Naive thymus-derived CD8-positive, alpha-beta T cell (primary cell): ENCODE data around the gene RALGPS1. TPM values are rescaled to one million over a fixed set of nuclear protein-coding genes. Genes with fewer than 3 reads are reported as not detected.

Experiments
- ATAC-seq, 2 donors: fragments of 150-1000 bp; cut with Tn5 transposase in 1 of 2; sonication (Bioruptor Pico), chemical (Tn5 transposase) in 1 of 2; 1 replicate in 1 of 2; 2 replicates in 1 of 2; pipeline ENCODE4 v1.10.0; 2021; ENCODE audit warnings: mild to moderate bottlenecking in 2 of 2, moderate library complexity in 2 of 2
- POLR2A ChIA-PET: fragments of 350-600 bp; sonication (Branson Sonifier 250); formaldehyde crosslinking; loops from one replicate; lab custom pipeline; 2021; ENCODE audit warnings: antibody characterized with exemption; lab: Charles Lee
- DNase-seq, 10 donors: peaks; one replicate each; pipeline versions ENCODE4 v3.0.0 to v3.0.0-alpha.2; 2020 to 2022
- H3K27ac Mint-ChIP-seq, 10 donors: one replicate each; pipeline ENCODE4 v1.8.0; 2020 to 2022; ENCODE audit warnings: mild to moderate bottlenecking in 10 of 10, mixed read lengths in 10 of 10, moderate library complexity in 4 of 10, inconsistent platforms in 1 of 10
- H3K27me3 Mint-ChIP-seq, 5 donors: one replicate each; pipeline ENCODE4 v1.8.0; 2021 to 2022; ENCODE audit warnings: mixed read lengths in 5 of 5
- H3K36me3 Mint-ChIP-seq, 3 donors: one replicate each; pipeline ENCODE4 v1.8.0; 2020 to 2022; ENCODE audit warnings: mixed read lengths in 3 of 3, mild to moderate bottlenecking in 2 of 3, inconsistent platforms in 1 of 3
- H3K4me1 Mint-ChIP-seq, 4 donors: one replicate each; pipeline ENCODE4 v1.8.0; 2021 to 2022; ENCODE audit warnings: mixed read lengths in 4 of 4
- H3K4me3 Mint-ChIP-seq, 10 donors: one replicate each; pipeline ENCODE4 v1.8.0; 2020 to 2022; ENCODE audit warnings: mild to moderate bottlenecking in 10 of 10, mixed read lengths in 10 of 10, moderate library complexity in 6 of 10, inconsistent platforms in 1 of 10
- H3K9me3 Mint-ChIP-seq, 9 donors: one replicate each; pipeline ENCODE4 v1.8.0; 2020 to 2022; ENCODE audit warnings: mixed read lengths in 9 of 9, mild to moderate bottlenecking in 3 of 9, inconsistent platforms in 1 of 9, moderate library complexity in 1 of 9
- polyA plus RNA-seq, 3 donors: library from polyadenylated mRNA; unstranded; fragments of 300-500 nt; fragmentation: Illumina TruSeq; gene quantifications; one replicate each; pipeline ENCODE4 v1.2.3, GENCODE V29; 2021
- total RNA-seq, 8 experiments: library from RNA in 2 of 8; stranded (reverse) in 2 of 8; gene quantifications; one replicate each; pipeline ENCODE4 v1.2.3 and lab custom pipeline; 2021 to 2026

Gene RALGPS1
- total and polyA plus RNA-seq, 5 experiments from 2014 or later, result 0.83 to 6.4 (median 1.8) TPM

DNA sequence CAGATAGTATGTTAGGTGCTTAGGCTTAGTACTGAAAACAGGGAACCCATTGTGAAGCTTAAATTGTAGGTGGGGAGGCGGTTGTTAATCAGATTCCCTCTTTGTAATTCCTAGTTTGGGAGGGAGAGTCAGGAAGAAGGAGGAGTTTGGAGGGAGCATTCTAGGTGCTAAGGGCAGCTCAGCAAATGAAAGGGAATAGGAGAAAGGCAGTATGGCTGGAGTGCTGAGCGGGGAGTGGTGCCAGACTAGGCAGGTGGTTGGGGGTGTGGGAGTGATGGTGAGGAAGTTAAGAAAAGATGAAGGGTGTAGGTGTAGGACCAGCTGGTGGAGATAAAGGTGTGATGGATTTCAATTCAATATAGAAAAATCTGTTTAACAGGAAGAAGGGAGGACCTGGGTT, 338.9 kb downstream of the RALGPS1 start:
- DNase-seq, result no peak
- peaks cover 14 to 44% (median 23%) of the 10 kb centered on the region in 5 donors for H3K27me3 Mint-ChIP-seq
- no peak for ATAC-seq
- H3K36me3 Mint-ChIP-seq, result peaks cover 0 to 3% (median 0%) of the 10 kb centered on the region in 3 donors
- H3K9me3 Mint-ChIP-seq, result no peaks in the 10 kb centered on the region
- POLR2A ChIA-PET, result no interaction called here
- no peak overlapping the region for H3K27ac Mint-ChIP-seq
- no peak overlapping the region for H3K4me3 Mint-ChIP-seq
- peaks cover 0 to 4% (median 0%) of the 10 kb centered on the region in 4 donors for H3K4me1 Mint-ChIP-seq

DNA sequence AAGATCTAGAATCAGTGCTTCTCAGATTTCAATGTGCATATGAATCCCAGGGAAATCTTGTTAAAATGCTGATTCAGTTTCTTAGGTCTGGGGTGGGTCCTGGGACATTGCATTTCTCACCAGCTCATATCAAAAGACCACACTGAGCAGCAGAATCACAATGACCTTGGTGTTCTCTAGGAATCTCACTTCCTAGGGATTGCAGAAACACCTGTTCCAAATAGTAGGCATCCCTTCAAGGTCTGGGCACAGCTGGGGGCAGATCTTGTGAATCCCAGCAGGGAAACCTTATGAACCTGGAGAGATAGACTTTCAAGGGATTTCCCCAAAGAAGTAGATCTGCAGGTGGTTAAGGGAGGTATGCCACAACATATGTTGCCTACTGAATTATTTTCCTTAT, 341.1 kb downstream of the RALGPS1 start:
- POLR2A ChIA-PET, result no interaction called here
- H3K27ac Mint-ChIP-seq, result no peak overlapping the region
- peaks cover 11 to 36% (median 19%) of the 10 kb centered on the region in 5 donors for H3K27me3 Mint-ChIP-seq
- no peaks in the 10 kb centered on the region for H3K36me3 Mint-ChIP-seq
- H3K9me3 Mint-ChIP-seq, result no peaks in the 10 kb centered on the region
- DNase-seq, result no peak
- H3K4me3 Mint-ChIP-seq, result no peak overlapping the region
- ATAC-seq, result no peak
- peaks cover 0 to 4% (median 0%) of the 10 kb centered on the region in 4 donors for H3K4me1 Mint-ChIP-seq

DNA sequence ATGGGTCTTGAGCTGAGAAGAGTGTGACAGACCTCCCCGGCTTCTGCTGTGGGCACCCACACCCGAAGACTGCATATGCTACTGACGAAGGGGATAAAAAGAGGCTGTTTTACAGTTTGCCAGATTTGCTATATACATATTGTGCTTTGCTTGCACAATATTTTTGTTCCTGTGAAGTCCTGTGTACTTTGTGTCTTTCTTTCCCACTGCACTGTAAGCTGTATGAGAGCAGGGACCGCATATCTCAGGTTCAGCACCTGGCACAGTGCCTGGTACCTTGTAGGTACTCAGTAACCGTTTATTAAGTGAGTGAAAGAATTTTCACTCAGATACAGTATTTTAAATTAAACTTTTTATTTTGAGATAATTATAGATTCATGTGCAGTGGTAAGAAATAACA, 341.7 kb downstream of the RALGPS1 start:
- DNase-seq (no peak), ATAC-seq (no peak)
- H3K27me3 Mint-ChIP-seq, result peaks cover 9 to 30% (median 19%) of the 10 kb centered on the region in 5 donors
- H3K27ac Mint-ChIP-seq, result no peak overlapping the region
- no peak overlapping the region for H3K4me3 Mint-ChIP-seq
- H3K9me3 Mint-ChIP-seq, result no peaks in the 10 kb centered on the region
- H3K4me1 Mint-ChIP-seq, result peaks cover 0 to 4% (median 0%) of the 10 kb centered on the region in 4 donors
- POLR2A ChIA-PET, result no interaction called here
- H3K36me3 Mint-ChIP-seq, result no peaks in the 10 kb centered on the region

- Mint-ChIP-seq H3K36me3 (peaks cover 0 to 4% (median 0%) of the 10 kb centered on the region in 3 donors), H3K4me3 (no peak overlapping the region), H3K27me3 (peaks cover 5 to 11% (median 9%) of the 10 kb centered on the region in 5 donors), H3K4me1 (no peaks in the 10 kb centered on the region), H3K9me3 (no peaks in the 10 kb centered on the region), H3K27ac (no peak overlapping the region)
- POLR2A ChIA-PET, result no interaction called here
- ATAC-seq (no peak), DNase-seq (no peak)
Observed at GRCh38 chr9:127258606-127259471, 344.3 kb downstream of the RALGPS1 start.

DNA sequence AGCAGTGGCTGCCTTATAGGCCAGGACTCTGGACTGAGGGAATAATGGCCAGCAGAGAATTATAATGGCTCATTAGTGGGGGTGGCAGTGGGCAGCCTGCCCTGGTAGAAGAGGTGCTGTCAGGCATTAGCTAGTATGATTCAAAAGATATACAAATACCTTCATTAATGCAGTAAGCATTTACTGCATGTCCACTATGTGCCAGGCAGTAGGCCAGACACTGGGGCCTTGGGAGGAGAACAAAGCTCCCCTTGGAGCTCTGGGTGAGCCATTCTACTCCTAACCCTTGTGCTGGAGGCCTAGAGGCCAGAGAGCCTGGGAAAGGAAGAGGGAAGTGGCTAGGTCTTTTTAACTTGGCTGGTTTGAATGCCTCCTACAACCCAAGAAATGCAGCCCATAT, 348.0 kb downstream of the RALGPS1 start:
- Mint-ChIP-seq H3K36me3 (peaks cover 0 to 4% (median 0%) of the 10 kb centered on the region in 3 donors), H3K27me3 (peaks cover 0 to 2% (median under 1%) of the 10 kb centered on the region in 5 donors), H3K4me3 (no peak overlapping the region), H3K9me3 (no peaks in the 10 kb centered on the region), H3K4me1 (no peaks in the 10 kb centered on the region), H3K27ac (no peak overlapping the region)
- no peak for ATAC-seq
- POLR2A ChIA-PET, result no interaction called here
- DNase-seq, result no peak

DNA sequence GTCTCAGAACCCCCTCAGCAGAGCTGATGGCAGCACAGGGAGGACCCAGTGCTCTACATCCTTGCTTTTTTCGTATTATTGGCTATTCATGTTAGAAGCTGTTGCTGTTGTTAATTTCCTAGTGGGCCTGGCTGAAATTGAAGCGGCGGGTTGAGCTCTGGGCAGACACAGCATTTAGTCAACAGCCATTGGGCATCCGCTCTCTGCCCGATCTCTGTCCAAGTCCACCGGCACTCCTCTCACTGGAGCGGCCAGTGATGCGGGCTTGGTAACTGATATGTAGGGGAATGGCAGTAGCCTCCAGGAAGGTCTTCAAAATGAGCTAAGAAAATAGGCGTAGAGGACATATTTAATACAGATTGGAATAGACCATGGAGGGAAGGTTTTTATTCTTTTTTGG, 348.7 kb downstream of the RALGPS1 start:
- Mint-ChIP-seq H3K36me3 (peaks cover 0 to 4% (median 0%) of the 10 kb centered on the region in 3 donors), H3K9me3 (no peaks in the 10 kb centered on the region), H3K27me3 (peaks cover 0 to 2% (median 0%) of the 10 kb centered on the region in 5 donors), H3K4me1 (no peaks in the 10 kb centered on the region), H3K27ac (no peak overlapping the region), H3K4me3 (no peak overlapping the region)
- POLR2A ChIA-PET, result no interaction called here
- DNase-seq (no peak), ATAC-seq (no peak)

DNA sequence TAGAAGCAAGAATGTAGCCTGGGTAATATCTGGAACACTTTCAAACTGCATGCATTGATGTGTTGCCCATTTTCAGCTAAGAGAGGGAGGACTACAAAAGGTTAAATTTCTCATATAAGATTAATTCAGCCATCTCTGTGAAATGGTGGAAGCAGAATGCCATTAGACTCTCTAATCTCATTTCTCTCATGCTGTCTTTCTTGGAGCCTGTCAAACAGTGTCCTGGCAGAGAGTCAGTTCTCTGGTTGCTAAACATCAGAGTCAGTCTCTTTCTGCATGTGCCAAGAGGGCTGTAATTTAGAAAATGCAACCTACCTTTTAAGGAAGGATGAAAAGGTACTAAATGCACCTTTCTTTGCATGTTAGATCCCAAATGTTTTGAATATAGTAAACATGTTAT, 349.1 kb downstream of the RALGPS1 start:
- Mint-ChIP-seq H3K4me3 (no peak overlapping the region), H3K9me3 (no peaks in the 10 kb centered on the region), H3K4me1 (no peaks in the 10 kb centered on the region), H3K36me3 (peaks cover 0 to 4% (median 0%) of the 10 kb centered on the region in 3 donors), H3K27me3 (peaks cover 0 to 2% (median under 1%) of the 10 kb centered on the region in 5 donors), H3K27ac (no peak overlapping the region)
- ATAC-seq (no peak), DNase-seq (no peak)
- POLR2A ChIA-PET, result no interaction called here

DNA sequence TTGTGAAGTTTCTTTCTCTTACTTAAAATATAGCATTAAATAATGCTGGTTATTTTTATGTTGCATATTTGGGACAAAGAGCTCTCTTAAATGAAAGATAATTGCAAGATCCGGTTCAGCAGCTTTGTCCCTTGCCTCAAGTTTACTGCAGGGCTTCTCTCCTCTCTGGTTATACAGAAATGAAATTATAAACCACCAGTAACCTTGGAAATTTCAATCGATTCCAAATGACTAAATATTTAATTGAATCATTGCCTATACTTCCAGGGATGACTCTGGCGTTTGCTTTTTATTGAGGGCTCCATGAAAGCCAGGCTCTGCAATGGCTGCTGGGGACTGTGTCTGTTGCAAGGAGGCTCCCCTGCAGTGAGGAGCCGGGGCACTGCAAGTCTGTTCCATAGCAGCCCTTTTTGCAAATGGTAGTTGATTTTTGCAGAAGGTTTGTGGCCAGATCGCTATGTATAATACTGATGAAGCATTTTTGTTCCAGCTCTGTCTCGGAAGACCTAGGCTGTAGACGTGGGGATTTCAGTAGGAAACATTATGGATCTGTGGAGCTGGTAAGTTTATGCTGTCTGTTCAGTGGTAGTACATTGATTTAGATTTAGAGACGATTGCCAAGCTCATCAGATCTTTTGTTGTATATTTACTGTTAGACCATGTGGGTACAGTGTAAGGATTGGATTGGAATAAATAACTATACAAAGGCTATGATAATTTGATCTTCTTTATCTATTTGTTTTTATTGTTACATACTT, 350.1 kb downstream of the RALGPS1 start, which contains the start of gene GARNL3:
TSS of gene GARNL3 (plus strand) at position 313 of the 758 bp plus-strand sequence. CDS start at position 417, 104 bp downstream.
- H3K4me3 Mint-ChIP-seq, result no peak within 1 kb of the TSS
- peaks cover 0 to 4% (median 0%) of the 10 kb centered on the region in 3 donors for H3K36me3 Mint-ChIP-seq
- peaks cover 0 to 5% (median 1%) of the 10 kb centered on the region in 5 donors for H3K27me3 Mint-ChIP-seq
- no peaks in the 10 kb centered on the region for H3K9me3 Mint-ChIP-seq
- no peaks in the 10 kb centered on the region for H3K4me1 Mint-ChIP-seq
- POLR2A ChIA-PET, result no interaction called here
- DNase-seq (no peak), ATAC-seq (no peak)
- H3K27ac Mint-ChIP-seq, result no peak within 1 kb of the TSS

DNA sequence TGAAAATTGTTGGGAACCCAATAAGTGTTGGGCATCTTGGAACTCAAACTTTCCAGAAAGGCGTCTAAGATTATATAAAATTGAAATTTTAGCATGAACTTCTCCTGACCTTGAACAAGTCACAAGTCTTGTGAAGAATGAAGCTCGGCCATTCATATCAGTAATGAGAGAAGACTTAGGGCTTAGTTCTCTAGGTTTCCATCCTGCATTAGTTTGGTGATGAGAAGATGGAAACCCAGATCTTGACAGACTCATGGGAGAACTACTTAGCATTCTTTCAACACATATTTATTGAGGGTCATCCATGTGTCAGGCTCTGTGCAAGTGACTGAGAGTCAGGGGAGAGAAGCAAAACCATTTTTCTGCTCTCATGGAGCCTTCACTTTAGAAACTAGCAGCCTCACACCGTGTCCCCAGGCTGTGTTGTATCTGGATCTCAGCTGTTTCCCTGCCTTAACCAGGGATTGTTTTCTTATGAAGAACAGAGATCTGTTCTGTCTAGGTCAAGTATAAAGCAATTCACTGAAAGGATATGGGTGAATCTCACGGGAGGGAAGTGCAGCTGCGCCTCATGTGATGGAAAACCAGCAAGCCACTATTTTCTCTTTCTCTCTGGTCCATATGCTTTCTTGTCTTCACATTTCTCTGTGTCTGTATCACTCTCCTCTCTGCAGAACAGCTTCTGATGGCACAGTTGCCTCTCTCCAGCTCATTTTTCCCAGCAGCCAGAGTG, 353.4 kb downstream of the RALGPS1 start:
- Mint-ChIP-seq H3K27ac (no peak overlapping the region), H3K9me3 (no peaks in the 10 kb centered on the region), H3K27me3 (peaks cover 6 to 13% (median 10%) of the 10 kb centered on the region in 5 donors), H3K4me3 (no peak overlapping the region), H3K4me1 (no peaks in the 10 kb centered on the region), H3K36me3 (peaks cover 0 to 3% (median 0%) of the 10 kb centered on the region in 3 donors)
- ATAC-seq (no peak), DNase-seq (no peak)
- POLR2A ChIA-PET, result no interaction called here

DNA sequence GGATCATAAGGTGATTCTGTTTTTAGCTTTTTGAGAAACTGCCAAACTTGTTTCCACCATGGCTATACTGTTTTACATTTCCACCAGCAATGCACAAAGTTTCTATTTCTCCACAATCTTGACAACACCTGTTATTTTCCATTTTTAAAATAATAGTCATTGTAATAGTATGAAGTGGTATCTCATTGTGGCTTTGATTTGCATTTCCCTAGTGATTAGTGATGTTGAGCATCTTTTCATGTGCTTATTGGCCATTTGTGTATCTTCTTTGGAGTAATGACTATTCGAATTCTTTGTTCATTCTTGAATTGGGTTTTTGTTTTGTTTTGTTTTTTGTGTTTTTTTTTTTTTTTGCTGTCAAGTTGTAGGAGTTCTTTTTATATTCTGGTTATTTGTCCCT, 354.9 kb downstream of the RALGPS1 start:
- H3K36me3 Mint-ChIP-seq, result peaks cover 0 to 3% (median 0%) of the 10 kb centered on the region in 3 donors
- H3K9me3 Mint-ChIP-seq, result no peaks in the 10 kb centered on the region
- POLR2A ChIA-PET, result no interaction called here
- ATAC-seq (no peak), DNase-seq (no peak)
- H3K4me3 Mint-ChIP-seq, result no peak overlapping the region
- no peaks in the 10 kb centered on the region for H3K4me1 Mint-ChIP-seq
- peaks cover 6 to 14% (median 10%) of the 10 kb centered on the region in 5 donors for H3K27me3 Mint-ChIP-seq
- H3K27ac Mint-ChIP-seq, result no peak overlapping the region
